ENCODE results near the gene ITLN2.
"Not testable (repeated sequence)": the region's sequence is repeated elsewhere in the genome, so short reads cannot be mapped to it uniquely, and the experiment has no call there.

The ITLN2 gene

DNA sequence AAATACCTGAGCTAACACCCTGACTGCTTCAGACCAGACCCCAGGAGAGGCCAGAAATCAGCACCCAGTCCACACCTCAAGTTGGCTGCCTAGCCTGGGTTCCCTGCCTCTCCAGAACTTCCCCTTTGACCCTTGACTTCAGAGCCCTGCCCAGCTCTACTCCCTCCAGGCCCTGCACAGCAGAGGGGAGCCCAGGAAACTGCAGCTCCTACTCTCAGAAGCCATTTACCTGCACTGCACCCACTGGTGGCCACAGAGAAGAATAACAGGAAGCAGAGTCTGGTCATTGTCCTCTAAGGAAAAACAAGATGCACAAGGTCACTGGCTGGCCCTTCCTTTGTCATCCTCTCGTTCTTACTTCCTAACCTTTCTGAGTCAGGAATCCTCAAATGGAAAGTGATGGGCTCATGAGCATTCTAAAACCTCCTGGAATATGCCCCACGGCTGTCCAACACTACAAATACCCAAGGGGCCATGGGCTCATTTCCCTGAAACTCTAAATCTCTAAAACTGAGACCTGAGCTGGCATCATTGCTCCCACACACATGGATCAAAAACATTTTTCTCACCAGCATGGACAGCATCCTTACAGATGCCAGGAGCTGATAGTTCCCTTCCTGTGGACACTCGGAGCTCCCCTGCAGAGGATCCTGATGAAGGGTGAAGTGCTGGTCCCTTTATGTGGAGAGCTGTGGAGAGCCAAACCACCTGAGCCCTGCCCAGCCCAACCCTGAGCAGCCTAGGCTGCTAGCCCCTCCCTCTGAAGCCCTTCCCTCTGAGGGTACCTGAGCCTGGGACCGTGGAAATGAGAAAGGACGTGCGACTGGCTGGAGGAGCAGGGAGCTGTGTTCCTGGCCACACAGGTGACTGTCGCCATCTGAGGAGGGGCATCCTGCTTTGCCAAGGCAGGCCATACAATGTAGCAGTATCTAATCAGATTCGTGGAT, at the start of gene ITLN2:
ITLN2 (minus strand) TSS at position 652 of the 947 bp plus-strand sequence; CDS start at position 584, 68 bp downstream.
- no peak for DNase-seq

DNA sequence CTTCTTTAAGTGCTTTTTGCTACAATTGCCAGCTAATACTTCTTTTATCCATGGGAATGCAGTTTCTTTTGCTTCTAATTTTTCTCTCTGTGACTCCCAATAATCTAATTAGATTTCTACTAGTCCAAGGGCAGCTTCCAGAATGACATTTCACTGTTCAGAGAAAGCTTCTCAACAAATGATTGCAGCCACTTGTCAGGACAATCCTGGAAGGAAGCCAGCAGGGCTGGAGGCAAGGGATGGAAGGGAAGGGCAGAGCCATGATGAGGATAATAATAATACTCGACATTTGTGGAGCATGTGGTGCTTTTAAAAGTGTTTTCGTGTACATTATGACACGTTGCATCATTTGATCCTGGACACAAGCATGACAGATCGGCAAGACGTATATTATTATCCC, 46.9 kb upstream of the ITLN2 start:
- peak; percentile 47 for DNase-seq

DNA sequence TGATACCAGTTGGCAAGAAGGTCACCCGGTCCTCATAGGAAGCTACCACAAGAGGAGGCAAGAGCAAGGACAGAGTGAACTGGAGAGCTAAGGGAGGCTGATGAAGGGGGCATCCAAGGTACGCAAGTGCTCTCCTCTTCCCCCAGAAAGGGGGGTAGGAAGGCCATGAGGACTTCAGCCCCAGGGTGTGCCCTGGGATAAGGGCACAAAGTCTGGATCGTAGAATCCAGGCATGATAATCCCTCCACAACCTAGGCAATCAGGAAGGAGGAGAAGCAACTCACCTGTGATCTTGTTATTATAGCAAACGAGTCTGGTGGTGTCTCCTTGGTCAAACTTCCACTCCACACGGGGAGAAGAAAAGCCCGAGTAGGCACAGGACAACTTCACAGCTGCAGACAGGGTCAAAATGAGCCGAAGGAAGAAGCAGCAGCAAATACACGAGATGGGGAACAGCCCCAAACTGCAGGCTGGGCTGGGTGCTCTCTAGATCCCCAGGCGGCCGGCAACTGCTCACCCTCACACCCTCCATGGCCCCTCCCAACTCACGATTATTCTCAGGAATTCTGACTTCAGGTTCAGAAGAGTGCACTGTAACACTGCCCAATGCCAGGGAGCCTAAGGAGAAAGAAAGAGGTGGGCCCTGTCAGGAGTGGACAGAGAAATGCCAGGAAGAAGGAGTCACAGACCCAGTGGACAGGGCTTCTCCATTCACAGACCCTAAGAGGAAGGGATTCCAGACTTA, 46.3 kb upstream of the ITLN2 start:
- DNase-seq = no peak

DNA sequence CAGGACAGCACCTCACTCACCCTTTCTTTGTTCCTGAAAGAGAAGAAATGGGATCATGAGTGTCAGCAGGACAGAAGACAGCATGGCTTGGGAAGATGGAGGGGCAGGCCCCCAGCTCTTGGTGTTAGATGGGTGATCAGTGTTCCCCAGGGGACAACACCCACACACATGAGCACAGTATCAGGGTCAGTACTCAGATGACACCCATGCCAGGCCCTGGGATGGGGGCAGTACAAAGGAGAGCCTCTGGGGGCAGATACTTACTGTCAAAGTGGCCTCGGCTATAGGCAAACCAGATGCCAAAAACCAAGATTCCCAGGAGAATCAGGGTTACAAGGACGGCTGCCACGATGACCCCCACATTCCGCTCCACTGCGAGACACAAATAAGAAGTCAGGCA, 44.8 kb upstream of the ITLN2 start:
- no peak for DNase-seq

DNA sequence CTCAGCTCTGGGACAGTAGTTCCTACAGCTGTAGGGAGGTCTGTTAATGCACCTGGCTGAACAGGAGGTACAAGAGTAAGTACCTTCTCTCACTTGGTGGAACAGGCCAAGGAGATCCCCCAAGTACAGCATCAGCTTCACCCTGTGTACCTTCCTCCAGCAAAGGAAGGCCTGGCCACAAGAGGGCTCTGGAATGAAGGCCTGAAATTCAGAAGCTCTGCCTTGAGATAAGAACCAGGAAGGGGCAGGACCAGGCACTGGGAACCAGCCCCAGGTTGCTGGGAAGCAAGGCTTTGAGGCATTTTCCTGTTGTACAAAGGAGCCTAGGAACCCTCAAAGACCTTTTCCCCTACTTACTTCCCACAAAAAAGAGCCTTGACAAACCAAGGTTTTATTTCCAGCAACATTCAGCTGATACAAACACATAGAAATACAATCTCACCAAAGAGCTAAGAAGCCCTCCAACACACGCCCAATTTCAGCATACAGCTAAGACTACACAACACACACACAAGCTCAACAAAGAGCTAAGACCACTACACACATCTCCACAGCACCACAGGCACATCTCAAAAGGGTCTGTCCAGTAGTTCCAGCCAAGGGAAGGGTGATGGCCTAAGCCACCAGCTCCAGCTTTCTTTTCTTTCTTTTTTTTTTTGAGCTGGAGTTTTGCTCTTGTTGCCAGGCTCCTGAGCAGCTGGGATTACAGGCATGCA, 42.9 kb upstream of the ITLN2 start:
- DNase-seq = no peak

DNA sequence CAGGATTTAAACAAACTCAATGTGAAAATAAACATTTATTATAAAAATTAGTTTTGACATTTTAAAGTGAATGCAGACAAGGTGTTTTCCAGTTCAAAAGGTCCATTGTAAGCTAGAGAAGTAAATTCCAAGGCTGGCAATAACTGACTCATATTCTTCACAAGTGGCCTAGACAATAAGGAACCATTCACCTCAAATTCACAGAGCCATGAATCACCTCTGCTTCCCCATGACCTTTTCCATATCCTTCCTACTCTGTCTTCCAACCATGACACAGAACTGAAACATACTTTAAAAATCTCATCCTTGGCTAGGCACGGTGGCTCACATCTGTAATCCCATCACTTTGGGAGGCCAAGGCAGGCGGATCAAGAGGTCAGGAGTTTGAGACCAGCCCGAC, 41.6 kb upstream of the ITLN2 start:
- no peak for DNase-seq

DNA sequence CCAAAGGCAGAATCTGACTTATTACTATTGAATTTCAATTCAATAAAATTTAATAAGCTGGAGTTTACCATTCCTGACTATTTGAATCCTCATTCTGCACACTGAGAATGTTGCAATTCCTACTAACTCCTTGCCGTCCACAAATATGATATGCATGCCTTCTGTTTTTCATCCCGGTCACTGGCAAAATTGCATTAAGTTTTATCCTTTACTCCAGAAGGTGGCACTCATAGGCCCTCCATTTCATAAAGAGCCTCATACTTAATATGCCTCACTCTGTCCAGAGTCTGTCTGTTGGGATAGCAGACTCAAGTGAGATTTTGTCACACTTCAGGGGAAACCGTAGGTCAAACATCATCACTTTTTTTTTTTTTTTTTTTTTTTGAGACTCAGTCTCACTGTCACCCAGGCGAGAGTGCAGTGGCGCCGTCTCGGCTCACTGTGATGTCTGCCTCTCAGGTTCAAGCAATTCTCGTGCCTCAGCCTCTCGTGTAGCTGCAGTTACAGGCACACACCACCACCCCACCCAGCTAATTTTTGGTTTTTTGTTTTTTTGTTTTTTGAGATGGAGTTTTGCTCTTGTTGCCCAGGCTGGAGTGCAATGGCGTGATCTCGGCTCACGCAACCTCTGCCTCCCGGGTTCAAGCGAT, 39.1 kb upstream of the ITLN2 start:
- DNase-seq = no peak

DNA sequence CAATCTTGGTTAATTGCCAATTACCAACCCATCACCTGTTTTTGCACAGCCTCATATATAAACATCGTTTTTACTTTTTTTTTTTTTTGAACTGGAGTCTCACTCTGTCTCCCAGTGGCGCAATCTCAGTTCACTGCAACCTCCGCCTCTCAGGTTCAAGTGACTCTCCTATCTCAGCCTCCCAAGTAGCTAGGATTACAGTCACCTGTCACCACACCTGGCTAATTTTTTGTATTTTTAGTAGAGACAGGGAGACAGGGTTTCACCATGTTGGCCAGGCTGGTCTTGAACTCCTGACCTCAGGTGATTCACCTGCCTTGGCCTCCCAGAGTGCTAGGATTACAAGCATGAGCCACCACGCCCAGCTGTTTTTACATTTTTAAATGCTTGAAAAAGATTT, 37.4 kb upstream of the ITLN2 start:
- not testable (repeated sequence) for DNase-seq

DNA sequence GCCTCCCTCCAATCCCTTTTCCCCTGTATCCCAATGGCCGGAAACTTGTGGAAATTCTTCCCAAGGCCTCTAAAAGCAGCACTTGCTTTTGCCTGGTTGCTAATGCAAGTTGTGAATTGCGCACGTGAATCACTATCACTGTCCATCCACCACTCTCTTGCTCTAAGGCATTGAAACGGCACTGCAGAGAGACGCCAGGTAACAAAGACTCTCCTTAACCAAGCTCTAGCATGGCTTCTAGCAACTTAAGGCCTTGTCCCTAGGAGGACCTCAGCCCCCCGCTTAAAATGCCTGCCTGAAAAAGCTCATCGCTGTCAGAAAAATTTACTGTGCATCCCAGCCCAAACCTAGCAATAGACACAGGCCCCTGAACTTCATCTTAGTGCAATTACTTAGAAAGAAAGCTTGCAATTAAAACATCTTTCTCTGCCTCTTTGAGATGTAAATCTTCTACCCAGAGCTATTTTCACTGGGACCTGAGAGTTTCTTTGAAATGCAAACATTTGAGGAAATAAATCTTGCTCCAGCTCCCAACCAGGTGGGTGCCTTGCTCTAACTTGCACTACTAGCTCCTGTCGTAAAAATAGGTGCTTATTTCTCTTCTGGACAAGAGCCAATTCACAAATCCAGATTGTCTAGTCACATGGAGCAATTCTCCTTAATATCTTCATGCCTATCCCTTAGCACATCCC, 32.9 kb upstream of the ITLN2 start:
- no peak for DNase-seq

DNA sequence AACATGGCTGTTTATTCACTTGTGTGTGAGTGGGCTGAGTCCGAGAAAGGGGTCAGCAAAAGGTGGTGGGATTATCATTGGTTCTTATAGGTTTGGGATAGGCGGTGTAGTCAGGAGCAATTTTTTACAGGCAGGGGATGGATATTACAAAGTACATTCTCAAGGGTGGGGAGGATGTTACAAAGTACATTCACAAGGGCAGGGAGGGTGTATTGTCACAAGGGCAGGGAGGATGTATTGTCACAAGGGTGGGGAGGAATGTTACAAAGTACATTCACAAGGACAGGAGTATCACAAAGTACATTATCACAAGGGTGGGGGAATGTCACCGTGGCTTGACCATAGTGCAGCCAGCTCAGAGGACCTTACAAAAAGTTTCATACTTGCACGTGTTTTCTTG, 31.1 kb upstream of the ITLN2 start:
- DNase-seq = no peak

DNA sequence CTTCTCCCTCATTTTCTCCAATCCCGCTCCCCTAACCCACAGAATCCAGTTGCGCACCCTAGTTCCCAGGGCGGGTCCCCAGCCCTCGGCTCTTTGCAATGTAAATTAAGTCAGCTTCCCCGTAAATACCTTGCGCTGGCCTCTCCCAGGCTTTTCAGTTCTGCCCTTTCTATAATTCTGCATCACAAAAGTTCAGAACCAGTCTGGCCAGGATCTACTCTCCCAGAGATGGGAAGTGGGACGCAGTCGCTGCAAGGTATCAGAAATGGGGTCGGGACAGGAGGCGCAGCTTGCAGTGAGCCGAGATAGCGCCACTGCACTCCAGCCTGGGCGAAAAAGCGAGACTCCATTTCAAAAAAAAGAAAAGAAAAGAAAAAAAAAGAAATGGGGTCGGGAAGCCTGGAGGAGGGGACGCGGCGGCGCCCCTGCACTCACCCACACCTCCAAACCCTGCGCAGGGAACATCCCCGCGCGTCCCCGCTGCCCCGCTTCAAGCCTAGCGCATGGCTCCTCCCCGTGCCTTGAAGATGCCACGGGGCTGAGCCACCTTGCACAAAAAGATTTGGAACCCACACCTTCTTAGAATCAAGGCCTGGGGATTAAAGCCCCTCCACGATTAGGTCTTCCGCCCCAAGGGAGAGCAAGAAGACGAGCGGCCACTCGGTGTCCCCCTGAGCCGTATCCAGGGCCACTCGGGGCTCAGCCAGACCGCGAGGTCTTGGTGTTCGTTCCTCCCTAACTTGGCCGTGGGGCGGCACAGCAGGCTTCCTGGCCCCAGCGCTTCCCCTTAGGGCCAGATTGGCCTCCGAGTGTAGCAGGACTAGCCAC, 27.2 kb upstream of the ITLN2 start:
- DNase-seq = no peak

DNA sequence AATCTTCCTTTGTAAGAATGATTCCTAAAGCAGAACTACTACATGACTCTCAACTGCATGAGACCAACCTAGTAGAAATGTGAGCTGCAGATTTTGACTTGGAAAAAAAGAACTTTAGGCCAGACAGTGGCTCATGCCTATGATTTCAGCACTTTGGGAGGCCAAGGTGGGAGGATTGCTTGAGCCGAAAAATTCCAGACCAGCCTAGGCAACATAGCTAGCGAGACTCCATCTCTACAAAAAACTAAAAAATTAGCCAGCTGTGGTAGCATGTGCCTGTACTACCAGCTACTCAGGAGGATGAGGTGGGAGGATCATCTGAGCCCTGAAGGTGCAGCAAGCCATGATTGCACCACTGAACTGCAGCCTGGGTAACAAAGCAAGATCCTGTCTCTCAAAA, 24.7 kb upstream of the ITLN2 start:
- no peak for DNase-seq

DNA sequence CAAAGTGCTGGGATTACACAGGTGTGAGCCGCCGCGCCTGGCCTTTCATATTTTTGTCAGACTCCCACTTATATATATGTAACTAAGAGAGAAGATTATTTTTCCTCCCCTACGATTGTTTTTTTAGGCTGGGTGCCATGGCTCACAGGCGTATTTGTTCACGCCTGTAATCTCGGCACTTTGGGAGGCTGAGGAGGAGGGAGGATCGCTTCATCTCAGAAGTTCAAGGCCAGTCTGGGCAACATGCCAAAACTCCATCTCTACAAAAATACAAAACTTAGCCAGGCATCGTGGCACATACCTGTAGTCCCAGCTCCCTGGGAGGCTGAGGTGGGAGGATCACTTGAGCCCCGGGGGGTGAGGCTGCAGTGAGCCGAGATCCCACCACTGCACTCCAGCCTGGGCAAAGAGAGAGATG, 23.9 kb upstream of the ITLN2 start:
- no peak for DNase-seq

DNA sequence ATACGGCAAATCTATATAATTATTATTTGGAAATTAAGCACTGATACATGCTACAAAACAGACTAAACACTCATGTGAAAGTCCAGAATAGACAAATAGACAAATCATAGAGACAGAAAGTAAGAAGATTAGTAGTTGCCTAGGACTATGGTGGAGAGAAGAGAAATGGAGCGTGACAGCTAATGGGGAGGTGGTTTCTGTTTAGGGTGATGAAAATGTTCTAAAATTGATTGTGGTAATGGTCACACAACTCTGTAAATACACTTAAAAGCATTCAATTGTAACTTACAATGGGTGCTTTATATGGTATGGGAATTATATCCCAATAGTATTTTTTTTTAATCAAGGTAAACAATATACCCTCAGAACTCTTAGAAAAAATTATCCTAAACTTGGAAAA, 20.4 kb upstream of the ITLN2 start:
- DNase-seq = no peak

DNA sequence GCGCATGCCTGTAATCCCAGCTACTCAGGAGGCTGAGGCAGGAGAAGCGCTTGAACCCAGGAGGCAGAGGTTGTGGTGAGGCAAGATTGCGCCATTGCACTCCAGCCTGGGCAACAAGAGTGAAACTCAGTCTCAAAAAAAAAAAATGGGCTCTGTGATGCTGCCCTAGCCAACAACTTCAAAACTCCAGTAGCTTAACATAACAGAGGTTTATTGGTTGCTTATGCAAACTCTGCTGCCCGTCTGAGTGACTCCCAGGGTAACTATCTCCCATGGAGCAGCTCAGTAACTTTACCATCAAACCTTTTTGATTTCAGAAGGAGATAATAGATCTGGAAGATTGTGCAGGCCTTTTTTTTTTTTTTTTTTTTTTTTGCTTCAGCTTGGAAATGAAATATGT, 18.9 kb upstream of the ITLN2 start:
- DNase-seq = no peak

DNA sequence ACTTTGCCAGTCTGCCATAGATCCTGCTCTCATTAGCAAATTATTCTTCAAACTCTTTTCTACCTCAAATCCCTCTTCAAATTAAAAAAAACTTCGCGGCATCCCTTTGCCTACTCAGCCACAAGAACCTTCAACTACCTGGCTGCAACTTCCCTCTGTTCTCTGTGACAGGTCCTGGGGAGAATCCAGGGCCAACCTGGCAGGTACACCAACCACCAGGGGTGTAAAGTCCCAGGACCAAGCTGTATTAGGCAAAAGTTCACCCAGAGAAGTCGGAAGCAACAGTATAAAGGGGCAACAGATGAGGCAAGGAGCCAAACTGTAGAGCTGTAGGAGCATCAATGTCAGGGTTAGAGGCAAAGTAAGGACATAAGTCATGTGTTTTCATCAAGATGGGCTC, 18.3 kb upstream of the ITLN2 start:
- no peak for DNase-seq

DNA sequence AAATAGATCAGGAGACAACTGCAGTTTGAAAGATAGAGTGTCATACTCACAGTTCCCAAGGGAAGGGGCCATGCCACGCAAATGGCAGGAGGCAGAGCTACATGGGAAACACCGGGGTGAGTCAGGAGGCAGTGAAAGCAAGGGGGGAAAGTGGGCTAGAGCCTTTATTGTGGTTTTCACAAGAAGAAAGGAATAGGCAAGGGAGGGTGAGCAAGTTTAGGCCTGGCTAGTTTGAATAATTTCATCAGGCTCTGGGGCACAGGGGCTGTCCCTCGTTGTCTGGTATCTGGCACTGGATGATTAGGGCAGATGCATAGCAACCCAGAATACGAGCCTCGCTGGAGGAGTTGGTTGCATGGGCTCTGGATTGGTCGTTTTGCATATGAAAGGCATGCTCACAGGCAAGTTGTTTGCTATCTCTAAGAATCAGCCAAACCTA, 17.0 kb upstream of the ITLN2 start:
- DNase-seq = no peak

DNA sequence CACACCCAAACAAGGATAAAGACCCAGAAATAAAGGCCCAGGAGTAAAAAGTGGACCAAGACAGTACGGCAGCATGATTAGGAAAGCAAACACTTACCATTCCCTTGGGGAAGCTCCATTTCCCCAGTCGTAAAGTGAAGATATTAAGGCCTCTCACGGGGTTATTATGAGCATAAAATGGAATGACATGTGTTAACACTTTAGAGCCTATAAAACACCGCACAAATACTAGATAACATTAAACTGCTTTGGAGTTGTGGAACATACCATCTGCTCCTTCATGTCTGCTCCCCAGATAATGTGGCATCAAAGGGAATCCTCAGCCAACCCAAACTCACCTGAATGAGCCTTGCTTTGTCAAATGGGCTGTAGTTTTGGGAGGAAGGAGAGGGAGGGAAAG, 8.9 kb upstream of the ITLN2 start:
- DNase-seq = no peak

DNA sequence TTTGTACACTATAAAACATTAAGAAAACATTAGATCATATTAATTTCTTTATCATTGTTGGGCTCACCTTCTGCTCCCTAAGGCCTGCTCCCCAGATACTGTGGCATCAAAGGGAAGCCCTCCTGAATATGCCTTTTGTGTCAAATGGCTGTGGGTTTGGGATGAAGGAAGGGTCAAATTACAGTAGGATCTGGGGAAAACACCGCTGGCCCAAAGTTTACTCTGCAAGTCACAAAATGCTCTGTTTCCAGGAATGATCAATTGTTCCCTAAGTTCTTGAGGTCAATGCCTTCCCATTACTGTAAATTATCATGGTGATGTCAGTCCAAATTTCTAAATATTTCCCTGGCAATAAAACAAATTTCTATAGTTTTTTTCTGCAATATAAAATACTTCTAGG, 6.8 kb upstream of the ITLN2 start:
- DNase-seq = no peak

DNA sequence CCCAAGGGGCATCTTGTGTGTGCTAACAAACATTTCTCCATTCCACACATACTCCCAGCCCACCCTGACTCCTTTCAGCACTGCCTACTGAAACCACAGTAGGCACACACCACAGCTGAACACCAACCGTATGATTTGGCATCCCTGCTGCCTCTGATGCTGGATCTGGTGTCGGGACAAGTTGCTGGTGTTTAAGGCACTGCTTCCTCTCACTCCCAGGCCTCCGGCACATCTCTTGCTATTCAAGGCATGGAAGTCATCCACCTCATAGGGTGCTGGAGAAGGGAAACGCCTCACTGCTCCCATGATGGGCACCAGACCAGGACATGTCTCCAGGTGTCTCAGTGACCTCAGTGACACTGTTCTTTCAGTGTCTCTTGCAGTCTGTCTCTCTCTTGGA, 2.4 kb upstream of the ITLN2 start:
- DNase-seq = no peak

DNA sequence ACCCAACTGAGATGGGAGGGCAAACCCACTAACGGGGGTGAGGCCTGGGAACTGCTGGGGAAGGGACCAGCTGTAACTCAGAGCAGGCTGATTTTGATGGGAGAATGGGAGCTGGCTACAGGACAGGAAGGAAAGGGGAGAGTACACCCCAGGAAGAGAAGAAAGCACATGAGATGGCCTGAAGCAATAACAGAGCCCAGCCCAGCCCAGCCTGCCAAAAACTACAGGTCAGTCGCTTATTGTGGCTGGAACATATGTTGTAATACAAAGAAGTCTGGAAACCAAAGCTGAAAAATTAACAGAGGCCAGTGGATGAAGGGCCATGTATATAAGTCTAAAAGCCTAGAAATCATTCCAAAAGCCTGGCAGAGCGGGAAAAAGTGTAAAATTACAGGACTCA, 1.6 kb downstream of the ITLN2 start:
- DNase-seq = no peak
